NCI-H1694 treated with DMSO at 0.1 percent for 48 hours (cell line): ENCODE data around the gene CACNG5.

Experiments used
- DNase-seq: peaks from one replicate; lab custom pipeline; 2025; lab: John Stamatoyannopoulos, UW

The CACNG5 gene

GRCh38 chr17:66906321-66907278 lies 71.7 kb downstream of the CACNG5 start:
- peak; percentile 26 for DNase-seq

GRCh38 chr17:66909804-66910373 lies 75.0 kb downstream of the CACNG5 start:
- DNase-seq = no peak

- DNase-seq = no peak
Measured at GRCh38 chr17:66910651-66911285, 75.9 kb downstream of the CACNG5 start.

GRCh38 chr17:66915204-66915611 lies 80.3 kb downstream of the CACNG5 start:
- no peak for DNase-seq

- no peak for DNase-seq
Measured at GRCh38 chr17:66915792-66916191, 80.9 kb downstream of the CACNG5 start.

- DNase-seq = no peak
Measured at GRCh38 chr17:66916946-66917345, 82.0 kb downstream of the CACNG5 start.

GRCh38 chr17:66918896-66919295 lies 84.0 kb downstream of the CACNG5 start:
- DNase-seq = no peak

- no peak for DNase-seq
Measured at GRCh38 chr17:66920435-66920834, 85.5 kb downstream of the CACNG5 start.

- no peak for DNase-seq
Measured at GRCh38 chr17:66920950-66921349, 86.0 kb downstream of the CACNG5 start.

GRCh38 chr17:66923886-66924285 lies 89.0 kb downstream of the CACNG5 start:
- no peak for DNase-seq

- no peak for DNase-seq
Measured at GRCh38 chr17:66925811-66926500, 91.0 kb downstream of the CACNG5 start.

GRCh38 chr17:66928949-66929348 lies 94.0 kb downstream of the CACNG5 start:
- no peak for DNase-seq

GRCh38 chr17:66929591-66929990 lies 94.7 kb downstream of the CACNG5 start:
- DNase-seq = no peak

GRCh38 chr17:66930933-66931332 lies 96.0 kb downstream of the CACNG5 start:
- DNase-seq = no peak

GRCh38 chr17:66932311-66932710 lies 97.4 kb downstream of the CACNG5 start:
- DNase-seq = no peak

GRCh38 chr17:66934040-66934439 lies 99.1 kb downstream of the CACNG5 start:
- no peak for DNase-seq
